Measurements from ENCODE around the gene TTL. TPM values are rescaled to one million over a fixed set of nuclear protein-coding genes. Genes with fewer than 3 reads are reported as not detected.

The TTL gene
- polyA plus RNA-seq, 1 donor from 2014 or later = 53.8 TPM

DNA sequence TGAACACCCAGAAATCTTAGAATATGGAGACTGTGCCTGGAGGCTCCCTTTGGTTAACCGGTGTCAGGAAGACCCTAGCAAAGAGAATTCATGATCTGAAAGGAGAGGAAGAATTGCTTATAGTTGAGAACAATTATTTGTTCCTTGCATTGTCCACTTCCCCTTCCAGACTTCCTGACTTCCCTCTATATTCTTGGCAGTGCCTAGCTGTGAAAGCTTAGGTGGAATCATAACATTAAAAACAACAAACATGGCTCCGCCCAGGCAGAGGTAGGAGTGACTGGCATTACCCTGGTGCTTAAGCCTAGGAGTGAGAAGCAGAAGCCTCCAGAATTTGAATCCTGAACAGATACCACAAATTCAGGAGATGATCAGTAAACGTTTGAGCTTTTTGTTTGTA, 1.9 kb downstream of the TTL start:
- Histone ChIP-seq H3K36me3 (ENCODE audit: insufficient read depth, low read length) (peaks cover 14% of the 10 kb centered on the region), H3K27ac (ENCODE audit: low read length) (no peak overlapping the region), H3K79me2 (replicated peaks; ENCODE audit: insufficient read depth, low read length) (peaks cover 45% of the 10 kb centered on the region), H2AFZ (ENCODE audit: low read depth, low read length) (no peak overlapping the region), H3K4me3 (ENCODE audit: low read length) (peak overlapping the region; percentile 96), H3K9me2 (ENCODE audit: insufficient read depth, low read length) (no peaks in the 10 kb centered on the region), H3F3A (ENCODE audit: insufficient read depth, low read length, poor library complexity, severe bottlenecking) (peaks cover 4% of the 10 kb centered on the region), H3K9ac (ENCODE audit: low read length) (no peak overlapping the region), H3K9me3 (ENCODE audit: low read length) (no peaks in the 10 kb centered on the region), H4K20me1 (ENCODE audit: insufficient read depth) (no peaks in the 10 kb centered on the region), H3K4me2 (ENCODE audit: low read length) (peak overlapping the region; percentile 98), H3K27me3 (ENCODE audit: insufficient read depth, low read depth, low read length) (no peaks in the 10 kb centered on the region)
- no peak for TF ChIP-seq RAD21 (conservative IDR thresholded peaks at IDR 0.05)
- TF ChIP-seq REST (IDR thresholded peaks at IDR 0.05; ENCODE audit: borderline replicate concordance) = no peak
- no peak for TF ChIP-seq SMC3 (conservative IDR thresholded peaks at IDR 0.05; ENCODE audit: poor library complexity)
- TF ChIP-seq EZH2 (IDR thresholded peaks at IDR 0.05; ENCODE audit: borderline replicate concordance, insufficient read depth, low read length, poor library complexity, severe bottlenecking) = no peak
- no peak for TF ChIP-seq MXI1 (conservative IDR thresholded peaks at IDR 0.05; ENCODE audit: poor library complexity, severe bottlenecking)
- TF ChIP-seq EP300 (conservative IDR thresholded peaks at IDR 0.05; ENCODE audit: poor library complexity, severe bottlenecking) = no peak
- no peak for TF ChIP-seq TAF1 (IDR thresholded peaks at IDR 0.05; ENCODE audit: low read depth)
- no peak for TF ChIP-seq CTCF (IDR thresholded peaks at IDR 0.05; ENCODE audit: poor library complexity, severe bottlenecking)
- TF ChIP-seq POLR2AphosphoS5 (IDR thresholded peaks at IDR 0.05) = no peak

DNA sequence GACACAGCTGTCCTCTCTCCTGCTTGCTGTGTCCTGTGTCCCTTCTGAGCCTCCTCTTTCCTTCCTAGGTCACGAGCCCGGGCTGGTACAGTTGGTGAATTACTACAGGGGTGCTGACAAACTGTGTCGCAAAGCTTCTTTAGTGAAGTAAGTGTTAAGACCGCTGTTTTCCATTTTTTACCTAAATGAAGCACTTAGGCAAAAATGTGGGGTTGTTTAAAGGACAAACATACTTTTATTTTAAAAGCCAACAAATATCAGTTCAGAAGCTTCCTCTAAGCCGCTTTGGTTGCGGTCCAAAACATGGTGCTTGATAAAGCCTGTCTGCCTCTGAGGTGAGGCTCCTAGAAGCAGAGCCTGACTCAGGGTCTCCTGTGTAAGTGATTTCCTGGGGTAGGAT, 3.9 kb downstream of the TTL start:
- Histone ChIP-seq H3K79me2 (replicated peaks; ENCODE audit: insufficient read depth, low read length) (peaks cover 45% of the 10 kb centered on the region), H3K9me2 (ENCODE audit: insufficient read depth, low read length) (no peaks in the 10 kb centered on the region), H3K4me3 (ENCODE audit: low read length) (peak overlapping the region; percentile 10), H2AFZ (ENCODE audit: low read depth, low read length) (no peak overlapping the region), H3K27ac (ENCODE audit: low read length) (no peak overlapping the region), H3K4me2 (ENCODE audit: low read length) (no peak overlapping the region), H4K20me1 (ENCODE audit: insufficient read depth) (no peaks in the 10 kb centered on the region), H3K27me3 (ENCODE audit: insufficient read depth, low read depth, low read length) (no peaks in the 10 kb centered on the region), H3F3A (ENCODE audit: insufficient read depth, low read length, poor library complexity, severe bottlenecking) (peaks cover 4% of the 10 kb centered on the region), H3K36me3 (ENCODE audit: insufficient read depth, low read length) (peaks cover 14% of the 10 kb centered on the region), H3K9me3 (ENCODE audit: low read length) (no peaks in the 10 kb centered on the region), H3K9ac (ENCODE audit: low read length) (no peak overlapping the region)
- no peak for TF ChIP-seq TAF1 (IDR thresholded peaks at IDR 0.05; ENCODE audit: low read depth)

DNA sequence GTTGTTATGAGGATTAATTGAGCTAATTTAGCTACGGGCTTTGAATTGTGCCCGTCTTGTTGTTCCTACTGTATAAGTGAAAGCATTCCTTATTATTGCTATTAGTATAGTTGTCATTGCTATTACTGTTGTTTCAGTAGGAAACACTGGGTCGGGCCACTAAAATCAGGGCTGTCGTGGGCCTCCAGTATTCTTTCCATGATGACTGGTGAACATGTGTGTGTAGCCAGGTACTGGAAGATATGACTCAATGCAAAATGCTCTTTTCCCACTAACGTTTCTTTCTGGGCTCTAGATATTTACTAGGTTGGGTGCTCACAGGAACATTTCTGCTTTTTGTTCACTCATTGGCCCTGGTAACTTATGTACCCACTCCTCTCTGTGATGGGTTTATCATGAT, 4.9 kb downstream of the TTL start:
- Histone ChIP-seq H2AFZ (ENCODE audit: low read depth, low read length) (no peak overlapping the region), H3K4me2 (ENCODE audit: low read length) (no peak overlapping the region), H3K9me2 (ENCODE audit: insufficient read depth, low read length) (no peaks in the 10 kb centered on the region), H3K79me2 (replicated peaks; ENCODE audit: insufficient read depth, low read length) (peaks cover 47% of the 10 kb centered on the region), H4K20me1 (ENCODE audit: insufficient read depth) (no peaks in the 10 kb centered on the region), H3K36me3 (ENCODE audit: insufficient read depth, low read length) (peaks cover 14% of the 10 kb centered on the region), H3F3A (ENCODE audit: insufficient read depth, low read length, poor library complexity, severe bottlenecking) (no peaks in the 10 kb centered on the region), H3K27me3 (ENCODE audit: insufficient read depth, low read depth, low read length) (no peaks in the 10 kb centered on the region), H3K4me3 (ENCODE audit: low read length) (no peak overlapping the region), H3K9me3 (ENCODE audit: low read length) (no peaks in the 10 kb centered on the region), H3K9ac (ENCODE audit: low read length) (no peak overlapping the region), H3K27ac (ENCODE audit: low read length) (no peak overlapping the region)
- TF ChIP-seq MXI1 (conservative IDR thresholded peaks at IDR 0.05; ENCODE audit: poor library complexity, severe bottlenecking) (no peak), TAF1 (IDR thresholded peaks at IDR 0.05; ENCODE audit: low read depth) (no peak), CTCF (IDR thresholded peaks at IDR 0.05; ENCODE audit: poor library complexity, severe bottlenecking) (no peak), EZH2 (IDR thresholded peaks at IDR 0.05; ENCODE audit: borderline replicate concordance, insufficient read depth, low read length, poor library complexity, severe bottlenecking) (no peak), EP300 (conservative IDR thresholded peaks at IDR 0.05; ENCODE audit: poor library complexity, severe bottlenecking) (no peak), RAD21 (conservative IDR thresholded peaks at IDR 0.05) (no peak), POLR2AphosphoS5 (IDR thresholded peaks at IDR 0.05) (no peak), REST (IDR thresholded peaks at IDR 0.05; ENCODE audit: borderline replicate concordance) (no peak), SMC3 (conservative IDR thresholded peaks at IDR 0.05; ENCODE audit: poor library complexity) (no peak)

Data from neural cell (in vitro differentiated cells).